IMR-90 (cell line): ENCODE data around the gene KDM5A. TPM values are rescaled to one million over a fixed set of nuclear protein-coding genes. Genes with fewer than 3 reads are reported as not detected.

Source experiments
- ATAC-seq: fragments of 200-7000 bp; cut with Tn5 transposase; 2 replicates; pipeline ENCODE4 v1.9.1; 2020; ENCODE audit warnings: low read depth, mild to moderate bottlenecking, moderate library complexity
- BruUV-seq: library from RNA; stranded (reverse); fragments of 400-500 nt; replicated peaks from 2 replicates; lab custom pipeline; 2021; lab: Mats Ljungman, UMichigan
- CTCF ChIA-PET: fragments of 300-600 bp; formaldehyde crosslinking; extraction: SDS; loops from one replicate; lab custom pipeline; 2021; ENCODE audit warnings: antibody characterized with exemption; lab: Yijun Ruan, JAX
- POLR2A ChIA-PET: fragments of 300-600 bp; sonication (Branson Sonifier 250); formaldehyde crosslinking; loops from one replicate; lab custom pipeline; 2022; ENCODE audit warnings: antibody characterized with exemption; ENCODE audit not compliant: unreplicated experiment; lab: Charles Lee
- DNase-seq: peaks from one replicate; pipeline ENCODE4 v3.0.0; 2013
- H2AFZ ChIP-seq: replicated peaks from 2 replicates; pipeline ENCODE3; 2013; ENCODE audit warnings: low read length, mild to moderate bottlenecking; ENCODE audit not compliant: poor library complexity
- H2AK5ac ChIP-seq: 2 replicates; pipeline ENCODE4 v1.6.1; 2013; ENCODE audit warnings: low read depth, low read length, inconsistent platforms
- H2AK9ac ChIP-seq: replicated peaks from 2 replicates; pipeline ENCODE3; 2013; ENCODE audit warnings: mild to moderate bottlenecking, low read depth, low read length, moderate library complexity; ENCODE audit not compliant: poor library complexity
- H2BK120ac ChIP-seq: 2 replicates; pipeline ENCODE4 v1.6.1; 2013; ENCODE audit warnings: low read depth, low read length, inconsistent platforms
- H2BK15ac ChIP-seq: 3 replicates; pipeline ENCODE4 v1.6.1; 2013; ENCODE audit warnings: low read depth, low read length, inconsistent platforms
- H2BK20ac ChIP-seq: 2 replicates; pipeline ENCODE4 v1.6.1; 2013; ENCODE audit warnings: low read depth, mild to moderate bottlenecking, inconsistent platforms, low read length, moderate library complexity
- H2BK5ac ChIP-seq: 2 replicates; pipeline ENCODE4 v1.6.1; 2013; ENCODE audit warnings: mild to moderate bottlenecking, low read depth, low read length, inconsistent platforms; ENCODE audit not compliant: poor library complexity, severe bottlenecking
- H3K14ac ChIP-seq: replicated peaks from 2 replicates; pipeline ENCODE4 v1.6.1; 2013; ENCODE audit warnings: low read depth, low read length, inconsistent platforms
- H3K18ac ChIP-seq: 2 replicates; pipeline ENCODE4 v1.6.1; 2013; ENCODE audit warnings: low read depth, low read length, control low read depth
- H3K23ac ChIP-seq: 2 replicates; pipeline ENCODE4 v1.6.1; 2013; ENCODE audit warnings: low read depth, low read length, inconsistent platforms
- H3K27ac ChIP-seq: 2 replicates; pipeline ENCODE4 v1.5.1; 2013; ENCODE audit warnings: mild to moderate bottlenecking, control low read depth, low read length; ENCODE audit not compliant: insufficient read depth
- H3K27me3 ChIP-seq: 2 replicates; pipeline ENCODE4 v1.6.1; 2013; ENCODE audit warnings: low read length; ENCODE audit not compliant: control insufficient read depth, insufficient read depth
- H3K36me3 ChIP-seq: 2 replicates; pipeline ENCODE4 v1.6.1; 2013; ENCODE audit warnings: low read length, mixed read lengths; ENCODE audit not compliant: control insufficient read depth, insufficient read depth
- H3K4ac ChIP-seq: 2 replicates; pipeline ENCODE4 v1.6.1; 2013; ENCODE audit warnings: low read depth, low read length, inconsistent platforms
- H3K4me1 ChIP-seq: 2 replicates; pipeline ENCODE4 v1.6.1; 2013; ENCODE audit warnings: low read length, mixed read lengths; ENCODE audit not compliant: control insufficient read depth, insufficient read depth
- H3K4me2 ChIP-seq: 2 replicates; pipeline ENCODE4 v1.6.1; 2013; ENCODE audit warnings: low read depth, mild to moderate bottlenecking, control low read depth, low read length, moderate library complexity
- H3K4me3 ChIP-seq: 2 replicates; pipeline ENCODE4 v1.5.1; 2013; ENCODE audit warnings: low read depth, mild to moderate bottlenecking, control low read depth, low read length, moderate library complexity; ENCODE audit not compliant: insufficient read depth
- H3K56ac ChIP-seq: 2 replicates; pipeline ENCODE4 v1.6.1; 2013; ENCODE audit warnings: low read length, inconsistent platforms; ENCODE audit not compliant: insufficient read depth; ENCODE audit errors: extremely low read depth
- H3K79me1 ChIP-seq, 2 experiments: 2 replicates each; pipeline ENCODE4 v1.6.1; 2013; ENCODE audit warnings: low read length in 2 of 2, inconsistent platforms in 1 of 2, low read depth in 1 of 2
- H3K9ac ChIP-seq: 2 replicates; pipeline ENCODE4 v1.6.1; 2013; ENCODE audit warnings: low read depth, low read length, control low read depth
- H3K9me1 ChIP-seq: 2 replicates; pipeline ENCODE4 v1.6.1; 2013; ENCODE audit warnings: low read length, inconsistent platforms; ENCODE audit not compliant: insufficient read depth
- H3K9me3 ChIP-seq: 2 replicates; pipeline ENCODE4 v1.6.1; 2013; ENCODE audit warnings: low read length; ENCODE audit not compliant: control insufficient read depth, insufficient read depth
- H4K20me1 ChIP-seq: 2 replicates; pipeline ENCODE4 v1.6.1; 2013; ENCODE audit warnings: low read length, inconsistent platforms; ENCODE audit not compliant: insufficient read depth
- H4K5ac ChIP-seq: 2 replicates; pipeline ENCODE4 v1.6.1; 2013; ENCODE audit warnings: mild to moderate bottlenecking, low read depth, low read length, control low read depth
- H4K8ac ChIP-seq, 2 experiments: 2 replicates each; pipeline ENCODE4 v1.6.1; 2013; ENCODE audit warnings: low read depth in 2 of 2, low read length in 2 of 2, control low read depth in 1 of 2, inconsistent platforms in 1 of 2
- H4K91ac ChIP-seq: 2 replicates; pipeline ENCODE4 v1.6.1; 2013; ENCODE audit warnings: low read depth, low read length, inconsistent platforms; ENCODE audit not compliant: insufficient read depth
- BHLHE40 ChIP-seq: fragments of 150-350 bp; IDR thresholded peaks from 2 replicates; pipeline ENCODE4 v1.6.1; 2016; ENCODE audit warnings: mild to moderate bottlenecking, low read depth, low read length
- CEBPB ChIP-seq: IDR thresholded peaks from 2 replicates; pipeline ENCODE4 v1.6.1; 2012; ENCODE audit warnings: low read depth, low read length, improper control_type of control experiment
- CHD1 ChIP-seq: IDR thresholded peaks from 2 replicates; pipeline ENCODE4 v1.6.1; 2012; ENCODE audit warnings: low read depth, low read length, improper control_type of control experiment
- FOS ChIP-seq: fragments of 150-350 bp; IDR thresholded peaks from 2 replicates; pipeline ENCODE4 v1.6.1; 2016; ENCODE audit warnings: low read depth, low read length
- MAFK ChIP-seq: IDR thresholded peaks from 2 replicates; pipeline ENCODE4 v1.6.1; 2012; ENCODE audit warnings: low read depth, low read length, improper control_type of control experiment
- NFE2L2 ChIP-seq: fragments of 150-350 bp; IDR thresholded peaks from 2 replicates; pipeline ENCODE4 v1.6.1; 2016; ENCODE audit warnings: low read depth, mild to moderate bottlenecking, low read length
- POLR2A ChIP-seq: IDR thresholded peaks from 2 replicates; pipeline ENCODE4 v1.6.1; 2012; ENCODE audit warnings: mild to moderate bottlenecking, low read depth, low read length
- RAD21 ChIP-seq: IDR thresholded peaks from 2 replicates; pipeline ENCODE4 v1.6.1; 2012; ENCODE audit warnings: low read length, improper control_type of control experiment
- RCOR1 ChIP-seq: IDR thresholded peaks from 2 replicates; pipeline ENCODE4 v1.6.1; 2012; ENCODE audit warnings: mild to moderate bottlenecking, low read length, improper control_type of control experiment; ENCODE audit not compliant: insufficient replicate concordance
- RFX5 ChIP-seq: IDR thresholded peaks from 2 replicates; pipeline ENCODE4 v1.8.0; 2012; ENCODE audit warnings: low read depth, mild to moderate bottlenecking, low read length, moderate library complexity
- WGBS, 2 experiments: methylation state at CpG; one replicate each; pipeline versions ENCODE4 v1.1.5 to v1.1.7; 2013; ENCODE audit warnings: missing lambda C conversion rate in 2 of 2; ENCODE audit not compliant: insufficient read length in 1 of 2; ENCODE audit errors: extremely low coverage in 2 of 2; 5-methylcytosine and 5-hydroxymethylcytosine counted together
- dilution Hi-C: fragments of 300-500 bp; cut with HindIII; formaldehyde crosslinking; loops from one replicate; pipeline ENCODE4 v1.14.3; 2018; ENCODE audit warnings: low sequenced_read_pairs; ENCODE audit not compliant: unreplicated experiment
- in situ Hi-C: fragments of 300-500 bp; cut with MboI; formaldehyde crosslinking; loops from 3 replicates; pipeline ENCODE4 v1.14.3; 2019; ENCODE audit warnings: low sequenced_read_pairs, inconsistent platforms, mixed read lengths
- intact Hi-C: fragments of 100-400 bp; cut with micrococcal nuclease; formaldehyde crosslinking; loops from 2 replicates; pipeline ENCODE4 v1.10.0; 2022
- polyA plus RNA-seq, 3 experiments: library from polyadenylated mRNA; depleted of rRNA; stranded (reverse); fragments of >200 nt; gene quantifications; 2 replicates each; pipeline ENCODE4 v1.2.3, GENCODE V29; 2012; ENCODE audit warnings: low replicate concordance in 1 of 3
- total RNA-seq: library from RNA; depleted of rRNA; stranded (reverse); fragments of >200 nt; gene quantifications from 2 replicates; pipeline ENCODE4 v1.2.3, GENCODE V29; 2012

KDM5A gene
- total and polyA plus RNA-seq, 2 of the 4 experiments (the other 2 are of a cell fraction): 7.9 to 95.9 TPM

- no peak overlapping the region for H2BK20ac ChIP-seq
- no CpG with 5 or more reads among the region's 5 CpGs for WGBS, 2 experiments
- no peak overlapping the region for H4K91ac ChIP-seq
- DNase-seq (peak; percentile 86), ATAC-seq (no peak)
- H3K27me3 ChIP-seq: no peaks in the 10 kb centered on the region
- H2AK9ac ChIP-seq: no peak overlapping the region
- no peak overlapping the region for H2BK120ac ChIP-seq
- H2AK5ac ChIP-seq: no peak overlapping the region
- no peak overlapping the region for H3K14ac ChIP-seq
- peaks cover 2% of the 10 kb centered on the region for H3K4me1 ChIP-seq
- H3K9ac ChIP-seq: no peak overlapping the region
- peaks cover 27% of the 10 kb centered on the region for H3K36me3 ChIP-seq
- H3K4me2 ChIP-seq: no peak overlapping the region
- H3K56ac ChIP-seq: no peak overlapping the region
- H2BK15ac ChIP-seq: no peak overlapping the region
- no peak overlapping the region for H3K23ac ChIP-seq
- CTCF ChIA-PET: no interaction called here
- no peaks in the 10 kb centered on the region for H3K9me3 ChIP-seq
- no peak overlapping the region for H3K4ac ChIP-seq
- POLR2A ChIA-PET: no interaction called here
- H3K79me1 ChIP-seq: peaks cover 17% of the 10 kb centered on the region in 2 experiments; a peak in 3 of 4 replicates
- peaks cover 5% of the 10 kb centered on the region; the same call in 1 of the 2 replicates for H4K20me1 ChIP-seq
- no peak for TF ChIP-seq NFE2L2
- TF ChIP-seq MAFK: no peak
- TF ChIP-seq FOS: peak; percentile 13; the same call in 1 of the 2 replicates
- no peak for TF ChIP-seq POLR2A
- TF ChIP-seq RCOR1: no peak
- TF ChIP-seq CEBPB: no peak
- TF ChIP-seq RFX5: no peak
- no peak for TF ChIP-seq RAD21
- TF ChIP-seq BHLHE40: 0 out of 2 replicates have a peak, but pooled peaks have one; percentile 19
- no peak for TF ChIP-seq CHD1
- no peak overlapping the region for H4K5ac ChIP-seq
- in situ Hi-C loops: no loop called here
- dilution Hi-C loops: no loop called here
- no peak overlapping the region for H3K18ac ChIP-seq
- no peak overlapping the region for H2AFZ ChIP-seq
- BruUV-seq: no TSS peak
- peaks cover 6% of the 10 kb centered on the region; the same call in 1 of the 2 replicates for H3K9me1 ChIP-seq
- H4K8ac ChIP-seq: no peak overlapping the region
- no peak overlapping the region for H3K4me3 ChIP-seq
- H2BK5ac ChIP-seq: no peak overlapping the region
- H3K27ac ChIP-seq: no peak overlapping the region
- intact Hi-C loops: no loop called here
These were observed 100.4 kb downstream of the KDM5A start for GRCh38 chr12:288687-289086.
